Smooth muscle cell (in vitro differentiated cells): ENCODE measurements around the gene THSD4. TPM values are rescaled to one million over a fixed set of nuclear protein-coding genes. Genes with fewer than 3 reads are reported as not detected.

Experiments
- DNase-seq: peaks from one replicate; lab custom pipeline; 2025; ENCODE audit not compliant: unreplicated experiment; lab: John Stamatoyannopoulos, UW
- H2AFZ ChIP-seq: fragments of 200-600 bp; sonication (generic); 2 replicates; pipeline ENCODE4 v1.6.0; 2016; ENCODE audit warnings: antibody characterized with exemption, low read depth, mild to moderate bottlenecking
- H3F3A ChIP-seq: fragments of 200-600 bp; sonication (generic); 2 replicates; pipeline ENCODE4 v1.6.0; 2017; ENCODE audit warnings: antibody characterized with exemption, low read depth
- H3K27ac ChIP-seq: fragments of 200-600 bp; sonication (generic); 2 replicates; pipeline ENCODE4 v1.5.1; 2016; ENCODE audit warnings: low read depth, mild to moderate bottlenecking
- H3K27me3 ChIP-seq: fragments of 200-600 bp; sonication (generic); 2 replicates; pipeline ENCODE4 v1.6.1; 2016; ENCODE audit warnings: low read depth, mild to moderate bottlenecking
- H3K36me3 ChIP-seq: fragments of 200-600 bp; sonication (generic); 2 replicates; pipeline ENCODE4 v1.5.1; 2016; ENCODE audit warnings: low read depth
- H3K4me1 ChIP-seq: fragments of 200-600 bp; sonication (generic); 2 replicates; pipeline ENCODE4 v1.5.1; 2016; ENCODE audit warnings: low read depth
- H3K4me2 ChIP-seq: fragments of 200-600 bp; sonication (generic); 2 replicates; pipeline ENCODE4 v1.6.0; 2016; ENCODE audit warnings: mild to moderate bottlenecking
- H3K4me3 ChIP-seq: fragments of 200-600 bp; sonication (generic); 2 replicates; pipeline ENCODE4 v1.5.1; 2016; ENCODE audit warnings: mild to moderate bottlenecking
- H3K79me2 ChIP-seq: fragments of 200-600 bp; sonication (generic); 2 replicates; pipeline ENCODE4 v1.6.0; 2016; ENCODE audit warnings: low read depth, mild to moderate bottlenecking
- H3K9ac ChIP-seq: fragments of 200-600 bp; sonication (generic); 2 replicates; pipeline ENCODE4 v1.6.0; 2016; ENCODE audit warnings: low read depth
- H3K9me3 ChIP-seq: fragments of 200-600 bp; sonication (generic); replicated peaks from 2 replicates; pipeline ENCODE4 v1.5.1; 2016; ENCODE audit warnings: low read depth
- H4K20me1 ChIP-seq: fragments of 200-600 bp; sonication (generic); 2 replicates; pipeline ENCODE4 v1.6.0; 2016; ENCODE audit warnings: low read depth
- CTCF ChIP-seq: fragments of 200-600 bp; sonication (generic); IDR thresholded peaks from 2 replicates; pipeline ENCODE4 v1.5.1; 2017; ENCODE audit warnings: borderline replicate concordance, mild to moderate bottlenecking, antibody characterized with exemption; ENCODE audit not compliant: insufficient read depth, poor library complexity, severe bottlenecking
- WGBS: methylation state at CpG from one replicate; pipeline ENCODE4 v1.1.7; 2016; ENCODE audit warnings: low lambda C conversion rate; 5-methylcytosine and 5-hydroxymethylcytosine counted together
- polyA plus RNA-seq: library from polyadenylated mRNA; unstranded; fragments of >200 nt; fragmentation: Nextera tagmentation; extraction: Ambion mirVana; gene quantifications from 2 replicates; pipeline ENCODE4 v1.2.1, GENCODE V29; 2016
- total RNA-seq: library from RNA; depleted of rRNA; stranded (reverse); fragments of >200 nt; gene quantifications from 2 replicates; pipeline ENCODE4 v1.2.3, GENCODE V29; 2014

The THSD4 gene
- total and polyA plus RNA-seq, 2 experiments from 2014 or later = 2.5 to 4.1 TPM

- H3F3A ChIP-seq = peaks cover 3% of the 10 kb centered on the region
- no peaks in the 10 kb centered on the region for H3K36me3 ChIP-seq
- no peak overlapping the region for H3K4me2 ChIP-seq
- no peaks in the 10 kb centered on the region for H3K4me1 ChIP-seq
- H3K27ac ChIP-seq = no peak overlapping the region
- H4K20me1 ChIP-seq = no peaks in the 10 kb centered on the region
- WGBS = 94% methylated on average over 3 of the region's 3 CpGs
- H3K4me3 ChIP-seq = no peak overlapping the region
- no peak for DNase-seq
- H3K9ac ChIP-seq = no peak overlapping the region
- H3K27me3 ChIP-seq = no peaks in the 10 kb centered on the region
- no peak overlapping the region for H2AFZ ChIP-seq
- H3K79me2 ChIP-seq = no peaks in the 10 kb centered on the region
- H3K9me3 ChIP-seq = no peaks in the 10 kb centered on the region
- no peak for TF ChIP-seq CTCF
Measured at GRCh38 chr15:71627604-71628003, 512.3 kb downstream of the THSD4 start.

GRCh38 chr15:71628988-71629770, 513.9 kb downstream of the THSD4 start:
- no peak for TF ChIP-seq CTCF

GRCh38 chr15:71629781-71630474, 514.7 kb downstream of the THSD4 start:
- Histone ChIP-seq H3K4me3 (no peak overlapping the region), H4K20me1 (no peaks in the 10 kb centered on the region), H3K27me3 (no peaks in the 10 kb centered on the region), H3K4me1 (no peaks in the 10 kb centered on the region), H3K36me3 (no peaks in the 10 kb centered on the region), H3K27ac (no peak overlapping the region), H3K9me3 (no peaks in the 10 kb centered on the region), H3F3A (peaks cover 3% of the 10 kb centered on the region), H3K4me2 (no peak overlapping the region), H3K79me2 (no peaks in the 10 kb centered on the region), H2AFZ (no peak overlapping the region), H3K9ac (no peak overlapping the region)
- DNase-seq = no peak
- 66% methylated on average over 9 of the region's 9 CpGs for WGBS
- TF ChIP-seq CTCF = no peak

More at GRCh38 chr15:71628988-71629770, 513.9 kb downstream of the THSD4 start:
- Histone ChIP-seq H3K4me3 (no peak overlapping the region), H2AFZ (no peak overlapping the region), H3K27me3 (no peaks in the 10 kb centered on the region), H3K36me3 (no peaks in the 10 kb centered on the region), H4K20me1 (no peaks in the 10 kb centered on the region), H3K79me2 (no peaks in the 10 kb centered on the region), H3K9me3 (no peaks in the 10 kb centered on the region), H3K4me2 (no peak overlapping the region), H3K4me1 (no peaks in the 10 kb centered on the region), H3K27ac (no peak overlapping the region), H3K9ac (no peak overlapping the region), H3F3A (peaks cover 3% of the 10 kb centered on the region)
- DNase-seq = no peak
- WGBS = 55% methylated on average over 10 of the region's 11 CpGs
